GM21723 (cell line): Measurements from ENCODE around the gene ZBED3.
"Not testable (repeated sequence)": the region's sequence is repeated elsewhere in the genome, so short reads cannot be mapped to it uniquely, and the experiment has no call there.

Experiments used
- ATAC-seq: cut with Tn5 transposase; IDR thresholded peaks from one replicate; pipeline ENCODE4 v1.9.1; 2021; ENCODE audit warnings: mild to moderate bottlenecking, moderate library complexity; ENCODE audit not compliant: unreplicated experiment

ZBED3 gene, protein sequence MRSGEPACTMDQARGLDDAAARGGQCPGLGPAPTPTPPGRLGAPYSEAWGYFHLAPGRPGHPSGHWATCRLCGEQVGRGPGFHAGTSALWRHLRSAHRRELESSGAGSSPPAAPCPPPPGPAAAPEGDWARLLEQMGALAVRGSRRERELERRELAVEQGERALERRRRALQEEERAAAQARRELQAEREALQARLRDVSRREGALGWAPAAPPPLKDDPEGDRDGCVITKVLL

DNA sequence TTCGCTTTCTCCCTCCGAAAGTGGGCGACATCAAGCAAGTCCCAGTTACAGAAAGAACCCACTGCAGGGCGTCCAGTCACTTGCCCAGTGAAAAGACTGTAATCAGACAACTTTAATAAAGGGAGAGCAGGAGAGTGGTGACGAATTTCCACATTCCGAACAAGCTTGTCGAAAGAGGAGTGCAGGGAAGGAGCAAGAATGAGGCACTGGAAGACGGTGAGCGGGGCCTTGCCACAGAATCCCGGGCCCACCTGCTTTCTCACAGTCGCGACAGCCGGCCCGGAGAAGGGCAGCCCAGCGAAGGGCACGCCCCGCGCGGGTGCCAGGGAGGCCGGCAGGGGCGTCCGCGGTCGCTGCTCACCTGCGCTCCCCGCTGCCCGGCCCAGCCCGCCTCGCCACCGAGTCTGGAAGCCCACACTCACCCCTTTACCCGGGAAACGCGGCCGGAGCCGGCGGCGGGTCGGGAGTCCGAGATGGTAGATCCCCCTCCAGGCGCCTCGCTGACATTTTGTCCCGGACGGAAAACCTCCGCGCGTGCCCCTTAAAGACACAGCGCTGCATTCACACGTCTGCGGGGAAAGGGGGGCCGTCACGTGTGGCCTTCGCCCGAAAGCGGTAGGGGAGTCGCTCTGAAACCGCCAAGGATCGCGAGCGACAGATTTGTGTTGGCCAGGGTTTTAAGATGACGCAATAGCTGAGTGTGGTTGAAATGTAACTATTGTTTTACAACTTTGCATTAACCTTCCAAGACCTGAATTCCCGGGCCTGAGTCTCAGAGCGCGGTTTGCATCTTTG, at the start of gene ZBED3:
ZBED3 (minus strand) TSS at position 597 of the 795 bp plus-strand sequence. CDS start 9,407 bp downstream, outside the sequence.
- peak; percentile 61 for ATAC-seq

GRCh38 chr5:77133061-77133758, 46.1 kb upstream of the ZBED3 start:
- no peak for ATAC-seq

DNA sequence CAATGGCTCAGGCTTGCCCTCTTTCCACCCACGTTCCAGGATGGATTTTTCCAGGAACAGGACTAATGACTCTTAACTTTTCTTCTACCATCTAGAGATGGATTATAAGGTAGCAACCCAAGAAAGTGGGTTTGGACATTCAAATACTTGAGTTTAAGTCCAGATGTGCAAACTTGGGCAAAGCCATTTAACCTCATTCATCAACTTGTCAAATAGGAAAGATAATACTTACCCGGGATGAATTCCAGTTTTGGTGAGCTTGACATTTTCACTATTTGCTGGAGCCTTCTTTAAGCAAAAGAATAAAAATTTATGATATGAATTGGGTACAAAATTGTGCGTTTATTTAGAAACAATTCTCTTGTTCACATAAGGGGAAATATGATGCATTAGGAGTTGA, 44.3 kb upstream of the ZBED3 start:
- no peak for ATAC-seq

- ATAC-seq = no peak
These were observed 42.4 kb upstream of the ZBED3 start for GRCh38 chr5:77129391-77129990.

DNA sequence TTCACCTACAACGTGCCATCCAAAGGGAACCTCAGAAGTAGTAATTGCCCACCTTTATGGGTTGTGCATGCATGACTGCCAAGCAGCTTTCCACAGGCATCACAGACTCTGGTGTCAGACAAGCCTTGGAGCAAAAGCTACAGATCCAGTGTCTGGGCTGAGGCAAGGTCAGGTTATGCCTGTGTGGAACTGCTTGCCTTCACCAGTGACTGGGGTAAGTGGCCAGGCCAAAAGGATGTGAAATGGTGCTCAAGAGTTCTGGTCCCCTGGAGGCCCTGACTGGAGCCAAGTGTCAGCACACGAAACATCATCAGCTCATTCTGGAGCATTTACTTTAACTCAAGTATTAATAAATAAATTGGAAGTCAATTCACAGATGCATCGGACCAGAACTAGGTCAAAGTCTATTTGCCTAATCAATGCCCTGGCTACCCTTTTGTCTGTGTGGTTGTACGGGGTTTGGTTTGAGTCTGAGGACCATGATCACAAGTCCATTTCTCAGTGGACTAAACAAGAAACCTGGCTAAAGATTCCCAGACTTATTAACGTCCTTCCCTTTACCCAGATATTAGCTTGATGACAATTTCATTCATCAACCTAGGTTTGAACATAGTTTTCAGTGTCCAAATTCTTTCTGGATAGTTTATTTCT, 41.5 kb upstream of the ZBED3 start:
- no peak for ATAC-seq

- ATAC-seq = no peak
These were observed 36.0 kb upstream of the ZBED3 start for GRCh38 chr5:77123057-77123456.

- no peak for ATAC-seq
These were observed 33.6 kb upstream of the ZBED3 start for GRCh38 chr5:77120706-77121105.

DNA sequence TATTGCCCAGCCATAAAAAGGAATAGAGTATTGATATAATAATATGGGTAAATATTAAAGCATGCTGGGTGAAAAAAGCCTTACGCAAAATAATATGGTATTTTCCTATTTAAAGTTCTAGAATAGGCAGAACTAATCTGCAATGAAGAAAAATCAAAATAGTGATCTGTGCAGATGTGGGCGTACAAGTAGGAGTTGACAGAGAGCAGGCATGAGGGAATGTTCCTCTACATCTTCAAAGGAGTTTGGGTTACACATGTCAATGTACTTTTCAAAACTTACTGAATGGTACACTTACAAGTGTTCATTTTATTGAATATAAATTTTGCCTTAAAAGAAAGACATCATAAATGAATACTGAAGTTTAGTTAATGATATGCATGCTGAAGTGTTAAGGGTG, 33.0 kb upstream of the ZBED3 start:
- ATAC-seq = no peak

GRCh38 chr5:77117161-77117560, 30.1 kb upstream of the ZBED3 start:
- no peak for ATAC-seq

DNA sequence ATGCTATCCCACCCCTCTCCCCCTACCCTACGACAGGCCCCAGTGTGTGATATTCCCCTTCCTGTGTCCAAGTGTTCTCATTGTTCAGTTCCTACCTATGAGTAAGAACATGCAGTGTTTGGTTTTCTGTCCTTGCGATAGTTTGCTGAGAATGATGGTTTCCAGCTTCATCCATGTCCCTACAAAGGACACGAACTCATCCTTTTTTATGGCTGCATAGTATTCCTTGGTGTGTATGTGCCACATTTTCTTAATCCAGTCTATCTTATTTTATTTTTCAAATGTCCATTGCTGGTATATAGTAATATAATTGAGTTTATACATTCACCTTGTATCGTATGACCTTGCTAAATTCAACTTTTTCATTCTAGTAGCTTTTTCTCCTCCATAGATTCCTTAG, 19.9 kb upstream of the ZBED3 start:
- ATAC-seq = not testable (repeated sequence)

DNA sequence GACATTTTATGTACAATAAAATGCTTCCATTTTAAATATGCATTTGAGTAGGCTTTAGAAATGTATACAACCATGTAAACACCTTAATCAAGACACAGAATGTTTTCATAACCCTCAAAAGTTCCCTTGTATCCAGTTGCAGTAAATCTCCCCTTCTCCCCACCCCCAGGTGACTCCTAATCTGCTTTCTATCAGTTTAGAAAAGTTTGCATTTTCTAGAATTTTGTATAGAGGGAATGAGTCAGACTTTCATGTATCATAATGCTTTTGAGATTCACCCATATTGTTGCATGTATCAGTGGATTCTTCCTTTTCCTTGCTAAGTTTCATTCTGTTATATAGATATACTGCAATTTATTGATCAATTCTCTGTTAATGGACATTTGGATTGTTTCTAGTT, 17.7 kb upstream of the ZBED3 start:
- ATAC-seq = no peak

GRCh38 chr5:77103457-77103856, 16.4 kb upstream of the ZBED3 start:
- no peak for ATAC-seq

GRCh38 chr5:77102549-77102948, 15.5 kb upstream of the ZBED3 start:
- no peak for ATAC-seq

DNA sequence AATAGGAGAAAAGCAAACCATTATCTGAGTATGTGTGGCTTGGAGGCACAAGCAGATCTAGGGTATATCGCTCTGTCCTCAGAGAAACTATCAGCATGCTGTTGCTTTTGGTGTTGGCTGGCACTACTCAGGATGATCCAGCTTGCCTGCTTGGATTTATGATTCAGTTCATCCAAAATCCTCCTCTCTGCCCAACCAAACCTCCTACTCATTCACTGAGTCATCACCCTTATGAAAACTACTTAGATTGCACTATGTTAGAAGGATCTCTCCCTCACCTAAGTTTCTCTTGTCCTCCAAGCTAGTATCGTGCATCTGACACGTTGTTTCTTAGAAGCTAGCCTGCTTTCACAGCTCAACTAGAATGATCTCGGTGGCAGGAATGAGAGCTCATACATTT, 14.2 kb upstream of the ZBED3 start:
- ATAC-seq = no peak

DNA sequence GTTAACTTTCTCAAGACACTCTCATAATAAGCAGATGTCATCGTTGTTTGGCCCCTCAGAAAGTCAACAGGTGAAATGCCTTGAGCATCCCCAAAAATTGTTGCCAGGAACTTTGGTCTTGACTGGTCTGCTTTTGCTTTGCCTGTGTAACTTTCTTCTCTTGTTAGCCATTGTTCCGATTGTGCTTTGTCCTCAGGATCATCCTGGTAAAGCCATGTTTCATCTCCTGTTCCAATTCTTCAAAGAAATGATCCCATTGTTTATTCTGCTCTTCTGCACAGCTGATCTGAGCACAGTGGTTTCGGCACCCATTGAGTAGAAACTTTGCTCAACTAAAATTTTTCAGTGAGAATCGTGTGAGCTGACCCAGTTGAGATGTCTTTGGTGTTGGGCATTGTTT, 8.1 kb upstream of the ZBED3 start:
- ATAC-seq = no peak

- no peak for ATAC-seq
These were observed 588 bp upstream of the ZBED3 start for GRCh38 chr5:77087484-77088261.

DNA sequence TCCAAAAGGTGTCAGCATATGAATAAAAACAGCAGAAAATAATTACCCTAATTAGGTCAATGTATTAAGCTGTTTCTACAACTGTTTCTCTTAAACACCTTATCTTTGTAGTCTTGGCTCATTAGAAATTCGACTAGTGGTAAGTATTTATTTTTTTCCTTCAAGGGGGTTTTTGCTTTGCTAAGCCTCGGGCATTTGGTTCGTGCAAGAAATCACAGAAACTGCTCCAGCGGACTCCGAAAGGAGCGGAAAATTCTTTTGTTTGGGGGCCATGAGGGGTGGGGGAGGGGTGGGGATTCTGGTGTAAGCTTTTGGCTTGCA, 757 bp downstream of the ZBED3 start:
- ATAC-seq = no peak

DNA sequence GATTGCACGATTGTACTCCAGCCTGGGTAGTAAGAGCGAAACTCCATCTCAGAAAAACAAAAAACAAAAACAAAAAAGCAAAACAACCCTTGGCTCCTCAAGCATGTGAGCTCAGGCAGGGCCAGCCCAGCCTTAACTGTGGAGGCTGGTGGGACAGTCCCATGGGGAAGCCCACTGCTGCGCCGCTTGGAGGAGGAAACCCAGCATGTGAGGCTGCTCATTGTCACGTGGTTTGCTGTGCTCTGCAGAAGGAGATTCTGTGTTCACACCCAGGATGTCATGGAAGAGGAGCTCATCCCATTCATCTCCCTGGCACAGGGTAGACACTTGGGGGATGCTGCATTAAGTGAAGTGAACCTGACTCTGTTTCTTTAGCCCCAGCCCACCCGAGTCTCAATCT, 4.0 kb downstream of the ZBED3 start:
- peak; percentile 40 for ATAC-seq

GRCh38 chr5:77082280-77082679, 4.8 kb downstream of the ZBED3 start:
- ATAC-seq = no peak

DNA sequence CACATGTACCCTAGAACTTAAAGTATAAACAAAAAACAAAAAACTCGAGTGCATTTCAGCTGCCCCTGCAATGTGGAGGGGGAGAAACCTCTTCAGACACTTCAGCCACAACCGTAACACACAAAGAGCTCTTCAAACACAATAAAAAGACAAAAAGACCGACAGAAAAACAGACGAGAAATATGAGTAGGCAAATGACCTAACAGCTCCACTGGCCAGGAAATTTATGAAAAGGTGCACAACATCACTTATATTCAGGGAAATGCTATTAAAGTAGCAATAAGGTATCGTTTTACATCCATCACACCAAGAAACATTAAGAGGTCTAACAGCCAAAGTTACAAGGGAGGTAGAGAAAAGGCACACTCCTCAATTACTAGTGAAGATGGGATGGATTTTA, 6.2 kb downstream of the ZBED3 start:
- no peak for ATAC-seq
